HepG2 (cell line): ENCODE measurements around the gene CKAP2L. TPM values are rescaled to one million over a fixed set of nuclear protein-coding genes. Genes with fewer than 3 reads are reported as not detected.
A peak's percentile ranks its signal among the peaks of the same experiment; 100 is the strongest.

ENCODE experiments used
- ATF3 ChIP-seq: sonication (generic); formaldehyde crosslinking; IDR thresholded peaks from 2 replicates; pipeline ENCODE4 v1.4.0; 2020; ENCODE audit warnings: missing genetic modification reagents
- DNMT1 ChIP-seq: sonication (generic); formaldehyde crosslinking; IDR thresholded peaks from 2 replicates; pipeline ENCODE4 v1.5.1; 2020; ENCODE audit warnings: mild to moderate bottlenecking, missing genetic modification reagents
- FOXA1 ChIP-seq, 2 experiments: fragments of 450-650 bp in 1 of 2; sonication (generic) in 1 of 2; formaldehyde crosslinking in 1 of 2; IDR thresholded peaks; 2 replicates each; pipeline versions ENCODE4 v1.4.0 to v1.6.1; 2016 to 2020; ENCODE audit warnings: missing genetic modification reagents in 1 of 2
- JARID2 ChIP-seq: sonication (generic); formaldehyde crosslinking; IDR thresholded peaks from 2 replicates; pipeline ENCODE4 v1.8.1; 2023; ENCODE audit warnings: missing genetic modification reagents, inconsistent platforms; ENCODE audit not compliant: insufficient replicate concordance
- KLF6 ChIP-seq: IDR thresholded peaks from 2 replicates; pipeline ENCODE4 v1.8.0; 2016; ENCODE audit warnings: missing biosample characterization, missing genetic modification reagents
- NCOA1 ChIP-seq: sonication (generic); formaldehyde crosslinking; IDR thresholded peaks from 2 replicates; pipeline ENCODE4 v1.9.0; 2021; ENCODE audit warnings: missing genetic modification reagents
- PAF1 ChIP-seq: IDR thresholded peaks from 2 replicates; pipeline ENCODE4 v1.6.1; 2016; ENCODE audit warnings: missing genetic modification reagents, missing compliant biosample characterization
- PLSCR1 ChIP-seq: sonication (generic); formaldehyde crosslinking; IDR thresholded peaks from 2 replicates; pipeline ENCODE4 v1.5.0; 2020; ENCODE audit warnings: missing genetic modification reagents, mild to moderate bottlenecking, borderline replicate concordance
- PRPF4 ChIP-seq: fragments of 200-400 bp; formaldehyde crosslinking; IDR thresholded peaks from 2 replicates; pipeline ENCODE4 v1.6.1; 2016; ENCODE audit warnings: low read length, low read depth; ENCODE audit not compliant: poor library complexity, severe bottlenecking
- RBM39 ChIP-seq: fragments of 200-400 bp; formaldehyde crosslinking; IDR thresholded peaks from one replicate; pipeline ENCODE4 v1.6.1; 2018; ENCODE audit warnings: antibody characterized with exemption, mild to moderate bottlenecking, low read depth, low read length; ENCODE audit not compliant: poor library complexity, severe bottlenecking
- SNRNP70 ChIP-seq: fragments of 200-400 bp; formaldehyde crosslinking; IDR thresholded peaks from 2 replicates; pipeline ENCODE4 v1.6.1; 2017; ENCODE audit warnings: mild to moderate bottlenecking, low read depth, low read length, moderate library complexity
- TAF1 ChIP-seq: sonication (generic); formaldehyde crosslinking; IDR thresholded peaks from 2 replicates; pipeline ENCODE4 v1.4.0; 2020; ENCODE audit warnings: missing genetic modification reagents
- THAP7 ChIP-seq: sonication (generic); formaldehyde crosslinking; IDR thresholded peaks from 2 replicates; pipeline ENCODE4 v1.8.1; 2023; ENCODE audit warnings: mild to moderate bottlenecking, missing genetic modification reagents
- ZFP36L1 ChIP-seq: sonication (generic); formaldehyde crosslinking; IDR thresholded peaks from 2 replicates; pipeline ENCODE4 v1.8.0; 2022; ENCODE audit warnings: mild to moderate bottlenecking, missing genetic modification reagents, moderate library complexity
- ZNF274 ChIP-seq: sonication (generic); formaldehyde crosslinking; IDR thresholded peaks from 2 replicates; pipeline ENCODE4 v1.5.1; 2020; ENCODE audit warnings: mild to moderate bottlenecking, missing genetic modification reagents
- ZNF281 ChIP-seq: sonication (generic); formaldehyde crosslinking; IDR thresholded peaks from 2 replicates; pipeline ENCODE4 v1.4.0; 2020; ENCODE audit warnings: missing genetic modification reagents, borderline replicate concordance
- ZNF431 ChIP-seq: sonication (generic); formaldehyde crosslinking; IDR thresholded peaks from 2 replicates; pipeline ENCODE4 v1.9.0; 2022; ENCODE audit warnings: missing genetic modification reagents, low read depth, mild to moderate bottlenecking, borderline replicate concordance
- ZNF569 ChIP-seq: sonication (generic); formaldehyde crosslinking; IDR thresholded peaks from 2 replicates; pipeline ENCODE4 v1.5.0; 2020; ENCODE audit warnings: mild to moderate bottlenecking, missing genetic modification reagents, moderate library complexity, borderline replicate concordance
- ZNF639 ChIP-seq: conservative IDR thresholded peaks from 2 replicates; pipeline ENCODE4 v1.6.1; 2018; ENCODE audit warnings: missing genetic modification reagents
- ZNF660 ChIP-seq: sonication (generic); formaldehyde crosslinking; IDR thresholded peaks from 2 replicates; pipeline ENCODE4 v1.5.1; 2020; ENCODE audit warnings: mild to moderate bottlenecking, low read depth, missing genetic modification reagents, borderline replicate concordance
- ZNF761 ChIP-seq: sonication (generic); formaldehyde crosslinking; conservative IDR thresholded peaks from 2 replicates; pipeline ENCODE4 v1.4.0; 2020; ENCODE audit warnings: mild to moderate bottlenecking, missing genetic modification reagents
- ZSCAN20 ChIP-seq: sonication (generic); formaldehyde crosslinking; IDR thresholded peaks from 2 replicates; pipeline ENCODE4 v1.4.0; 2020; ENCODE audit warnings: missing genetic modification reagents, mild to moderate bottlenecking, borderline replicate concordance
- ZSCAN25 ChIP-seq: sonication (generic); formaldehyde crosslinking; IDR thresholded peaks from 2 replicates; pipeline ENCODE4 v1.8.0; 2022; ENCODE audit warnings: mild to moderate bottlenecking, missing genetic modification reagents
- polyA plus RNA-seq, 8 experiments: library from polyadenylated mRNA; depleted of rRNA in 3 of 8; stranded (reverse) in 7 of 8; unstranded in 1 of 8; fragments of >200 nt; fragmentation: Illumina TruSeq in 4 of 8; extraction: Trizol in 4 of 8; gene quantifications; 2 replicates each; pipeline versions ENCODE4 v1.2.1 to v1.2.3, GENCODE V29; 2011 to 2016; ENCODE audit warnings: low read depth in 4 of 8, missing spikeins in 1 of 8, mixed read lengths in 1 of 8; ENCODE audit not compliant: insufficient read depth in 1 of 8
- total RNA-seq, 5 experiments: library from RNA; depleted of rRNA; stranded (reverse); fragments of >200 nt; fragmentation: Illumina TruSeq; extraction: Trizol; gene quantifications; 2 replicates each; pipeline ENCODE4 v1.2.3, GENCODE V29; 2016; ENCODE audit warnings: low read depth in 1 of 5

CKAP2L gene
- total and polyA plus RNA-seq, 2 of the 13 experiments (the other 11 are each of a cell fraction or from before 2014, with no cell fraction given): 7.1 to 9.5 TPM

GRCh38 chr2:112803691-112804521 is 39.5 kb upstream of the CKAP2L start (continued):
- TF ChIP-seq ZNF274 (no peak), FOXA1 (IDR thresholded peaks at IDR 0.05) (peak; percentile 95), FOXA1 (CRISPR knock-in tag; IDR thresholded peaks at IDR 0.05) (peak; percentile 93), ZSCAN20 (CRISPR knock-in tag) (no peak), ZNF660 (CRISPR knock-in tag) (no peak), ATF3 (no peak), ZNF281 (no peak), PAF1 (CRISPR knock-in tag) (no peak), SNRNP70 (no peak), DNMT1 (CRISPR knock-in tag) (no peak), JARID2 (no peak), ZNF431 (CRISPR knock-in tag) (no peak), NCOA1 (CRISPR knock-in tag) (no peak), ZNF639 (CRISPR knock-in tag) (no peak), ZFP36L1 (peak; percentile 72; the same call in 1 of the 2 replicates), ZNF761 (0 out of 2 replicates have a peak, but pooled peaks have one; percentile 48), RBM39 (no peak), PLSCR1 (CRISPR knock-in tag) (no peak), ZNF569 (CRISPR knock-in tag) (peak; percentile 81; the same call in 1 of the 2 replicates), THAP7 (CRISPR knock-in tag) (no peak), KLF6 (CRISPR knock-in tag) (peak; percentile 21; the same call in 1 of the 2 replicates), TAF1 (no peak), PRPF4 (no peak), ZSCAN25 (CRISPR knock-in tag) (no peak)
